ENCODE results near the gene FAM131B.

The FAM131B gene

GRCh38 chr7:143384148-143384547, 21.6 kb upstream of the FAM131B start:
- no peak for TF ChIP-seq JUND (IDR thresholded peaks at IDR 0.05; ENCODE audit: low read depth)
- no peak for DNase-seq (ENCODE audit: low read depth in 1 of 2, low spot score in 1 of 2)
- in situ Hi-C loops (cut with HindIII; ENCODE audit: low pct_unique_long_range_greater_than_20kb, low sequenced_read_pairs): no loop called here

GRCh38 chr7:143383642-143383957, 21.1 kb upstream of the FAM131B start:
- no peak for TF ChIP-seq JUND (IDR thresholded peaks at IDR 0.05; ENCODE audit: low read depth)
- in situ Hi-C loops (cut with HindIII; ENCODE audit: low pct_unique_long_range_greater_than_20kb, low sequenced_read_pairs): no loop called here
- DNase-seq (ENCODE audit: low read depth in 1 of 2, low spot score in 1 of 2): no peak

- TF ChIP-seq JUND (IDR thresholded peaks at IDR 0.05; ENCODE audit: low read depth): no peak
- no peak for DNase-seq (ENCODE audit: low read depth in 1 of 2, low spot score in 1 of 2)
- in situ Hi-C loops (cut with HindIII; ENCODE audit: low pct_unique_long_range_greater_than_20kb, low sequenced_read_pairs): no loop called here
These were observed 20.5 kb upstream of the FAM131B start for GRCh38 chr7:143382791-143383641.

GRCh38 chr7:143382126-143382790, 19.7 kb upstream of the FAM131B start:
- no peak for DNase-seq (ENCODE audit: low read depth in 1 of 2, low spot score in 1 of 2)
- in situ Hi-C loops (cut with HindIII; ENCODE audit: low pct_unique_long_range_greater_than_20kb, low sequenced_read_pairs): no loop called here
- no peak for TF ChIP-seq JUND (IDR thresholded peaks at IDR 0.05; ENCODE audit: low read depth)

- in situ Hi-C loops (cut with HindIII; ENCODE audit: low pct_unique_long_range_greater_than_20kb, low sequenced_read_pairs): no loop called here
- TF ChIP-seq JUND (IDR thresholded peaks at IDR 0.05; ENCODE audit: low read depth): no peak
- peak in 1 of 2 experiments; percentile 18 for DNase-seq (ENCODE audit: low read depth in 1 of 2, low spot score in 1 of 2)
These were observed 19.1 kb upstream of the FAM131B start for GRCh38 chr7:143381427-143382125.

GRCh38 chr7:143380646-143381426, 18.3 kb upstream of the FAM131B start, which contains the start of gene ZYX:
ZYX (plus strand) TSS chr7:143381345; CDS start chr7:143381572, 227 bp downstream.
- TF ChIP-seq JUND (IDR thresholded peaks at IDR 0.05; ENCODE audit: low read depth): no peak
- peak; percentile 86 to 87 for DNase-seq (ENCODE audit: low read depth in 1 of 2, low spot score in 1 of 2)
- in situ Hi-C loops (cut with HindIII; ENCODE audit: low pct_unique_long_range_greater_than_20kb, low sequenced_read_pairs): no loop called here

- in situ Hi-C loops (cut with HindIII; ENCODE audit: low pct_unique_long_range_greater_than_20kb, low sequenced_read_pairs): no loop called here
- TF ChIP-seq JUND (IDR thresholded peaks at IDR 0.05; ENCODE audit: low read depth): no peak
- peak; percentile 53 to 74 for DNase-seq (ENCODE audit: low read depth in 1 of 2, low spot score in 1 of 2)
These were observed 17.7 kb upstream of the FAM131B start for GRCh38 chr7:143380260-143380645.

- no peak for DNase-seq (ENCODE audit: low read depth in 1 of 2, low spot score in 1 of 2)
- no peak for TF ChIP-seq JUND (IDR thresholded peaks at IDR 0.05; ENCODE audit: low read depth)
- in situ Hi-C loops (cut with HindIII; ENCODE audit: low pct_unique_long_range_greater_than_20kb, low sequenced_read_pairs): no loop called here
These were observed 17.2 kb upstream of the FAM131B start for GRCh38 chr7:143379611-143380259.

GRCh38 chr7:143376396-143376795, 13.9 kb upstream of the FAM131B start:
- in situ Hi-C loops (cut with HindIII; ENCODE audit: low pct_unique_long_range_greater_than_20kb, low sequenced_read_pairs): no loop called here
- no peak for DNase-seq (ENCODE audit: low read depth in 1 of 2, low spot score in 1 of 2)
- no peak for TF ChIP-seq JUND (IDR thresholded peaks at IDR 0.05; ENCODE audit: low read depth)

- in situ Hi-C loops (cut with HindIII; ENCODE audit: low pct_unique_long_range_greater_than_20kb, low sequenced_read_pairs): no loop called here
- DNase-seq (ENCODE audit: low read depth in 1 of 2, low spot score in 1 of 2): no peak
- no peak for TF ChIP-seq JUND (IDR thresholded peaks at IDR 0.05; ENCODE audit: low read depth)
These were observed 13.0 kb upstream of the FAM131B start for GRCh38 chr7:143375298-143376034.

- in situ Hi-C loops (cut with HindIII; ENCODE audit: low pct_unique_long_range_greater_than_20kb, low sequenced_read_pairs): no loop called here
- no peak for DNase-seq (ENCODE audit: low read depth in 1 of 2, low spot score in 1 of 2)
- TF ChIP-seq JUND (IDR thresholded peaks at IDR 0.05; ENCODE audit: low read depth): no peak
These were observed 12.0 kb upstream of the FAM131B start for GRCh38 chr7:143374561-143374960.

Measured in T47D (cell line).